Caco-2 (cell line): ENCODE results near the gene HOXB3. TPM values are rescaled to one million over a fixed set of nuclear protein-coding genes. Genes with fewer than 3 reads are reported as not detected.
"Not testable (repeated sequence)": the region's sequence is repeated elsewhere in the genome, so short reads cannot be mapped to it uniquely, and the experiment has no call there.

Experiments used
- BruUV-seq: library from RNA; stranded (reverse); fragments of 400-500 nt; replicated peaks from 2 replicates; lab custom pipeline; 2021; lab: Mats Ljungman, UMichigan
- CTCF ChIA-PET: fragments of 300-600 bp; sonication (Branson Sonifier 250); formaldehyde crosslinking; loops from one replicate; lab custom pipeline; 2022; ENCODE audit warnings: antibody characterized with exemption; lab: Charles Lee
- POLR2A ChIA-PET: fragments of 300-600 bp; sonication (Branson Sonifier 250); formaldehyde crosslinking; loops from one replicate; lab custom pipeline; 2022; ENCODE audit warnings: antibody characterized with exemption; lab: Charles Lee
- DNase-seq, 2 experiments: peaks; one replicate each; pipeline versions ENCODE4 v3.0.0 to v3.0.0-alpha.2; 2020 to 2022
- H3K27me3 ChIP-seq: replicated peaks from 2 replicates; pipeline ENCODE4 v1.6.0; 2011; ENCODE audit warnings: low read length; ENCODE audit not compliant: control insufficient read depth, insufficient read depth
- H3K36me3 ChIP-seq: 2 replicates; pipeline ENCODE4 v1.5.1; 2011; ENCODE audit warnings: low read length; ENCODE audit not compliant: control insufficient read depth, insufficient read depth
- H3K4me1 ChIP-seq: fragments of 250-450 bp; sonication (Bioruptor Pico); 2 replicates; pipeline ENCODE4 v1.5.1; 2020; ENCODE audit warnings: mild to moderate bottlenecking
- H3K4me3 ChIP-seq: 2 replicates; pipeline ENCODE4 v1.5.1; 2011; ENCODE audit warnings: low read depth, mild to moderate bottlenecking, control low read depth, low read length
- H3K9me3 ChIP-seq: fragments of 250-450 bp; sonication (Bioruptor Pico); 2 replicates; pipeline ENCODE4 v1.5.1; 2020; ENCODE audit warnings: mild to moderate bottlenecking, moderate library complexity
- H3K27ac Mint-ChIP-seq: one replicate; pipeline ENCODE4 v1.8.0; 2022; ENCODE audit warnings: mixed read lengths; ENCODE audit not compliant: unreplicated experiment
- H3K27me3 Mint-ChIP-seq: one replicate; pipeline ENCODE4 v1.8.0; 2022; ENCODE audit warnings: mixed read lengths; ENCODE audit not compliant: insufficient read depth, unreplicated experiment
- H3K36me3 Mint-ChIP-seq: one replicate; pipeline ENCODE4 v1.8.0; 2022; ENCODE audit warnings: mild to moderate bottlenecking, mixed read lengths; ENCODE audit not compliant: insufficient read depth, unreplicated experiment
- H3K4me1 Mint-ChIP-seq: one replicate; pipeline ENCODE4 v1.8.0; 2022; ENCODE audit warnings: low read depth, mixed read lengths; ENCODE audit not compliant: unreplicated experiment
- H3K4me3 Mint-ChIP-seq: one replicate; pipeline ENCODE4 v1.8.0; 2022; ENCODE audit warnings: mild to moderate bottlenecking, moderate library complexity, mixed read lengths; ENCODE audit not compliant: unreplicated experiment
- H3K9me3 Mint-ChIP-seq: one replicate; pipeline ENCODE4 v1.8.0; 2022; ENCODE audit warnings: mixed read lengths; ENCODE audit not compliant: unreplicated experiment
- intact Hi-C: fragments of 100-400 bp; cut with micrococcal nuclease; formaldehyde crosslinking; loops from one replicate; pipeline ENCODE4 v1.10.0; 2022; ENCODE audit not compliant: unreplicated experiment
- total RNA-seq: library from RNA; stranded (reverse); gene quantifications from 2 replicates; pipeline ENCODE4 v1.2.3, GENCODE V29; 2022
- TF ChIP-seq, protein P1 (sequence below), 2 experiments: fragments of 200-600 bp in 1 of 2; IDR thresholded peaks; 1 replicate in 1 of 2; 2 replicates in 1 of 2; pipeline versions ENCODE4 v1.5.1 to v1.8.0; 2011 to 2022; ENCODE audit warnings: antibody characterized with exemption in 1 of 2, control low read depth in 1 of 2, inconsistent platforms in 1 of 2, low read depth in 1 of 2, low read length in 1 of 2, mild to moderate bottlenecking in 1 of 2, moderate library complexity in 1 of 2; ENCODE audit not compliant: insufficient read depth in 1 of 2, severe bottlenecking in 1 of 2, unreplicated experiment in 1 of 2

Gene HOXB3
- total RNA-seq, 1 experiment from 2014 or later = 7.2 TPM

- no peaks in the 10 kb centered on the region for H3K27me3 ChIP-seq
- Mint-ChIP-seq H3K9me3 (no peaks in the 10 kb centered on the region), H3K4me3 (no peak overlapping the region), H3K36me3 (no peaks in the 10 kb centered on the region), H3K27me3 (peaks cover 8% of the 10 kb centered on the region), H3K4me1 (peaks cover 11% of the 10 kb centered on the region), H3K27ac (no peak overlapping the region)
- no TSS peak for BruUV-seq
- TF ChIP-seq, protein P1, sequence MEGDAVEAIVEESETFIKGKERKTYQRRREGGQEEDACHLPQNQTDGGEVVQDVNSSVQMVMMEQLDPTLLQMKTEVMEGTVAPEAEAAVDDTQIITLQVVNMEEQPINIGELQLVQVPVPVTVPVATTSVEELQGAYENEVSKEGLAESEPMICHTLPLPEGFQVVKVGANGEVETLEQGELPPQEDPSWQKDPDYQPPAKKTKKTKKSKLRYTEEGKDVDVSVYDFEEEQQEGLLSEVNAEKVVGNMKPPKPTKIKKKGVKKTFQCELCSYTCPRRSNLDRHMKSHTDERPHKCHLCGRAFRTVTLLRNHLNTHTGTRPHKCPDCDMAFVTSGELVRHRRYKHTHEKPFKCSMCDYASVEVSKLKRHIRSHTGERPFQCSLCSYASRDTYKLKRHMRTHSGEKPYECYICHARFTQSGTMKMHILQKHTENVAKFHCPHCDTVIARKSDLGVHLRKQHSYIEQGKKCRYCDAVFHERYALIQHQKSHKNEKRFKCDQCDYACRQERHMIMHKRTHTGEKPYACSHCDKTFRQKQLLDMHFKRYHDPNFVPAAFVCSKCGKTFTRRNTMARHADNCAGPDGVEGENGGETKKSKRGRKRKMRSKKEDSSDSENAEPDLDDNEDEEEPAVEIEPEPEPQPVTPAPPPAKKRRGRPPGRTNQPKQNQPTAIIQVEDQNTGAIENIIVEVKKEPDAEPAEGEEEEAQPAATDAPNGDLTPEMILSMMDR (IDR thresholded peaks at IDR 0.05; ENCODE audit: insufficient read depth in 1 of 2, low read depth in 1 of 2, low read length in 1 of 2, severe bottlenecking in 1 of 2, unreplicated experiment in 1 of 2) = no peak
- ChIA-PET CTCF (no interaction called here), POLR2A (no interaction called here)
- DNase-seq = no peak
- H3K36me3 ChIP-seq = no peaks in the 10 kb centered on the region
- intact Hi-C loops = no loop called here
- H3K4me1 ChIP-seq = no peaks in the 10 kb centered on the region
- no peaks in the 10 kb centered on the region for H3K9me3 ChIP-seq
- no peak overlapping the region for H3K4me3 ChIP-seq
These were observed 50.9 kb downstream of the HOXB3 start for GRCh38 chr17:48539177-48539576.

- no peak for DNase-seq
- no peaks in the 10 kb centered on the region for H3K9me3 ChIP-seq
- TF ChIP-seq, protein P1 (IDR thresholded peaks at IDR 0.05; ENCODE audit: insufficient read depth in 1 of 2, low read depth in 1 of 2, low read length in 1 of 2, severe bottlenecking in 1 of 2, unreplicated experiment in 1 of 2) = no peak
- no peak overlapping the region for H3K4me3 ChIP-seq
- H3K36me3 ChIP-seq = no peaks in the 10 kb centered on the region
- intact Hi-C loops = no loop called here
- Mint-ChIP-seq H3K36me3 (no peaks in the 10 kb centered on the region), H3K4me1 (no peaks in the 10 kb centered on the region), H3K9me3 (no peaks in the 10 kb centered on the region), H3K27me3 (peaks cover 6% of the 10 kb centered on the region), H3K27ac (no peak overlapping the region), H3K4me3 (no peak overlapping the region)
- no peaks in the 10 kb centered on the region for H3K27me3 ChIP-seq
- ChIA-PET POLR2A (no interaction called here), CTCF (no interaction called here)
- H3K4me1 ChIP-seq = peaks cover 8% of the 10 kb centered on the region
- BruUV-seq = no TSS peak
These were observed 52.7 kb downstream of the HOXB3 start for GRCh38 chr17:48537316-48537715.

DNA sequence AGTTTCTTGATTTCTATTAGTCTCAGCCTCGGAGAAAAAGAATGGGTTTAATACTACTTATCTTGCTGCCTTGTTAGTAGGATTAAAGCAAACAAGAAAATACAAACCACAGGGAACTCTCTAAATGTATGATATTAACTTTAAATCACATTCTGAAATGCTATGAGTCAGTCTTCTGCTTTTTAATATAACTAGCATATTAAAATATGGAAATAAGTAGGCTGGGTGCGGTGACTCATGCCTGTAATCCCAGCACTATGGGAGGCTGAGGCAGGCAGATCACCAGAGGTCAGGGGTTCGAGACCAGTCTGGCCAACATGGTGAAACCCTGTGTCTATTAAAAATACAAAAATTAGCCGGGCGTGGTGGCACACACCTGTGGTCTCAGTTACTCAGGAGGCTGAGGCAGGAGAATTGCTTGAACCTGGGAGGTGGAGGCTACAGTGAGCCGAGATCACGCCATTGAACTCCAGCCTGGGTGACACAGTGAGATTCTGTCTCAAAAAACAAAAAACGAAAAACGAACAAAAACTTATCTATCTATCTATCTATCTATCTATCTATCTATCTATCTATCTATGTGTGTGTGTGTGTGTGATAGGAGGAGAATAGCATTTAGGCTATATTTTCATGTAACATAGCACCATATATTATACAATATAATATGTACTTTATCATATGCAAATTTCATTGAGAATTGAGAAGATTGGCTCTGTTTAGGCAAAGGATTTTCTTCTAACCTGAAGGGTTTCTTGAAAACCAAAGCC, 54.1 kb downstream of the HOXB3 start:
- peaks cover 15% of the 10 kb centered on the region for H3K4me1 ChIP-seq
- H3K9me3 Mint-ChIP-seq, DNase-seq, H3K27me3 ChIP-seq, H3K4me3 ChIP-seq, H3K4me3 Mint-ChIP-seq, CTCF ChIA-PET, POLR2A ChIA-PET, H3K27me3 Mint-ChIP-seq, H3K4me1 Mint-ChIP-seq, H3K36me3 Mint-ChIP-seq, H3K36me3 ChIP-seq, BruUV-seq, H3K9me3 ChIP-seq, H3K27ac Mint-ChIP-seq, intact Hi-C loops: not testable (repeated sequence)
